ENCODE results near the gene CADM3. TPM values are rescaled to one million over a fixed set of nuclear protein-coding genes. Genes with fewer than 3 reads are reported as not detected.

The CADM3 gene
- total and polyA plus RNA-seq, 2 of the 8 experiments (the other 6 are each of a cell fraction or from before 2014, with no cell fraction given), result 8.3 to 8.5 TPM

DNA sequence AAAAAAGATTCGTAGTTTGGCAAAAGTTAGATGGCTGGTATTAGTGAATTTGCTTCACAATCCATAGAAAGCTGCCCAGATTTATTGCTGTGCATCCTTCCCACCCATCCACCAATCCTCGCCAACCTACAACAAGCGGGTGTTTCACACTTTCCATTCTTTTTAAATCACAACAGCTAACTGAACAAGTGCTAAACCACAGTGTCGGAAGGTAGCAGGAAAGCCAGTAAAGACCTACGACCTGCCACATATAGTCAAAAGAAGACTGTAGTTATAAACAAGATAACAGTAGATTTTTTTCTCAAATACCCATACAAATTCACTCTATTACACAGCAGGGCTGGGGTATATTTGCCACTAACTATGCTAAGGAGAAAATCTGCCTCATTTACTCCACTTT lies 47.8 kb upstream of the CADM3 start:
- Histone ChIP-seq H3K14ac (ENCODE audit: insufficient read length) (no peak overlapping the region), H3K18ac (ENCODE audit: extremely low read depth, low read length) (no peak overlapping the region), H2BK5ac (ENCODE audit: low read depth, low read length) (no peak overlapping the region), H2BK120ac (replicated peaks; ENCODE audit: low read depth, low read length) (no peak overlapping the region), H3K79me1 (ENCODE audit: low read depth, low read length) (no peaks in the 10 kb centered on the region), H3K4ac (replicated peaks; ENCODE audit: insufficient read length, low read depth, low read length) (no peak overlapping the region), H4K20me1 (replicated peaks in 1 of 2; ENCODE audit: control insufficient read depth in 1 of 2, insufficient read depth in 2 of 2, low read length in 2 of 2) (no peaks in the 10 kb centered on the region), H3K27me3 (replicated peaks in 1 of 4; ENCODE audit: control insufficient read depth in 3 of 4, extremely low read depth in 1 of 4, insufficient read depth in 3 of 4, low read length in 3 of 4) (no peaks in the 10 kb centered on the region), H3K4me3 (ENCODE audit: extremely low read depth in 1 of 4, insufficient read depth in 2 of 4, low read depth in 3 of 4, low read length in 4 of 4) (no peak overlapping the region), H2BK20ac (ENCODE audit: low read length) (no peak overlapping the region), H3K4me2 (ENCODE audit: insufficient read depth in 1 of 2, low read depth in 2 of 2, low read length in 2 of 2) (no peak overlapping the region), H3K23me2 (ENCODE audit: low read depth, low read length) (no peaks in the 10 kb centered on the region), H4K8ac (ENCODE audit: extremely low read depth, insufficient read depth, low read length) (no peak overlapping the region), H4K91ac (replicated peaks; ENCODE audit: insufficient read length, low read length) (no peak overlapping the region), H2BK15ac (ENCODE audit: low read length) (no peak overlapping the region), H4K5ac (ENCODE audit: insufficient read length, low read depth, low read length) (no peak overlapping the region), H3K4me1 (replicated peaks in 1 of 4; ENCODE audit: control insufficient read depth in 3 of 4, insufficient read depth in 4 of 4, low read length in 3 of 4) (peaks cover 0 to 2% (median under 1%) of the 10 kb centered on the region in 4 experiments; a peak in 1 of 7 replicates), H3K56ac (replicated peaks; ENCODE audit: insufficient read length, low read depth, low read length) (no peak overlapping the region), H3K23ac (ENCODE audit: insufficient read length) (no peak overlapping the region), H2BK12ac (ENCODE audit: low read depth, low read length) (no peak overlapping the region), H3K36me3 (ENCODE audit: control insufficient read depth in 2 of 4, insufficient read depth in 4 of 4, low read length in 3 of 4) (no peaks in the 10 kb centered on the region), H3K79me2 (ENCODE audit: control insufficient read depth in 1 of 2, insufficient read depth in 2 of 2, low read length in 2 of 2) (no peaks in the 10 kb centered on the region), H3K9ac (replicated peaks in 1 of 4; ENCODE audit: extremely low read depth in 1 of 4, low read depth in 3 of 4, low read length in 3 of 4) (no peak overlapping the region), H3K27ac (ENCODE audit: low read depth, low read length) (no peak overlapping the region), H3K9me3 (ENCODE audit: insufficient read depth in 2 of 2, low read depth in 1 of 2, low read length in 1 of 2) (no peaks in the 10 kb centered on the region), H2AFZ (ENCODE audit: low read length) (no peak overlapping the region), H2AK5ac (ENCODE audit: low read depth, low read length) (no peak overlapping the region)
- POLR2A ChIA-PET (ENCODE audit: partially characterized antibody), result no interaction called here
- no peak for TF ChIP-seq E2F6 (IDR thresholded peaks at IDR 0.05)
- no peak for TF ChIP-seq ASH2L (IDR thresholded peaks at IDR 0.05; ENCODE audit: low read length)
- no peak for TF ChIP-seq RAD21 (IDR thresholded peaks at IDR 0.05 in 1 of 2, conservative IDR thresholded peaks at IDR 0.05 in 1 of 2; ENCODE audit: low read depth in 2 of 2, low read length in 2 of 2)
- FAIRE-seq (no peak), DNase-seq (ENCODE audit: low read depth in 1 of 2, low spot score in 2 of 2) (no peak)
- CTCF ChIA-PET (ENCODE audit: partially characterized antibody), result interaction anchor here (1.0 to 2.8 kb wide), 2 partner anchors 9 to 91 kb away, joined by 5 to 13 read pairs; no protein-coding TSS in a partner anchor
- WGBS, 2 experiments (ENCODE audit: extremely low coverage in 1 of 2, insufficient coverage in 1 of 2, insufficient read length in 1 of 2, insufficient replicate concordance in 2 of 2, low coverage in 1 of 2, low lambda C conversion rate in 2 of 2, missing lambda C conversion rate in 1 of 2), result 89% methylated on average over 5 of the region's 5 CpGs; no CpG with 5 or more reads in 1 of the 2 experiments

All from H1 (cell line).